H9 (cell line): ENCODE results near the gene DSCAM. TPM values are rescaled to one million over a fixed set of nuclear protein-coding genes. Genes with fewer than 3 reads are reported as not detected.

Experiments
- DNase-seq: peaks from one replicate; pipeline ENCODE4 v3.0.0-alpha.2; 2017
- H2AFZ ChIP-seq: one replicate; pipeline ENCODE4 v1.6.1; 2013; ENCODE audit warnings: mild to moderate bottlenecking, low read length, control low read depth, moderate library complexity
- H2AK5ac ChIP-seq: 2 replicates; pipeline ENCODE4 v1.6.1; 2013; ENCODE audit warnings: low read length, control low read depth, mixed read lengths; ENCODE audit not compliant: insufficient read length
- H2BK120ac ChIP-seq: one replicate; pipeline ENCODE4 v1.6.1; 2013; ENCODE audit warnings: low read depth, mild to moderate bottlenecking, low read length, control low read depth, inconsistent platforms; ENCODE audit not compliant: poor library complexity, severe bottlenecking
- H2BK12ac ChIP-seq: 2 replicates; pipeline ENCODE4 v1.6.1; 2013; ENCODE audit warnings: low read length, control low read depth, mixed read lengths, low read depth; ENCODE audit not compliant: insufficient read length
- H2BK15ac ChIP-seq: 2 replicates; pipeline ENCODE4 v1.6.1; 2013; ENCODE audit warnings: low read depth, low read length, control low read depth
- H2BK20ac ChIP-seq: one replicate; pipeline ENCODE4 v1.6.1; 2013; ENCODE audit warnings: low read depth, mild to moderate bottlenecking, low read length, control low read depth, inconsistent platforms; ENCODE audit not compliant: poor library complexity, severe bottlenecking
- H2BK5ac ChIP-seq: 2 replicates; pipeline ENCODE4 v1.6.1; 2013; ENCODE audit warnings: low read length, control low read depth, mixed read lengths; ENCODE audit not compliant: insufficient read length
- H3K14ac ChIP-seq: 2 replicates; pipeline ENCODE4 v1.6.1; 2013; ENCODE audit warnings: low read length, control low read depth; ENCODE audit not compliant: insufficient read depth
- H3K18ac ChIP-seq: 2 replicates; pipeline ENCODE4 v1.6.1; 2013; ENCODE audit warnings: low read depth, mild to moderate bottlenecking, mixed read lengths, low read length, control low read depth; ENCODE audit not compliant: insufficient read length
- H3K23ac ChIP-seq: 2 replicates; pipeline ENCODE4 v1.6.1; 2013; ENCODE audit warnings: low read length, control low read depth, mixed read lengths, low read depth; ENCODE audit not compliant: insufficient read length
- H3K23me2 ChIP-seq: 2 replicates; pipeline ENCODE4 v1.6.1; 2013; ENCODE audit warnings: low read depth, mild to moderate bottlenecking, mixed read lengths, low read length, control low read depth; ENCODE audit not compliant: insufficient read length, poor library complexity, severe bottlenecking
- H3K27ac ChIP-seq: 2 replicates; pipeline ENCODE4 v1.5.1; 2013; ENCODE audit warnings: low read length, control low read depth, mixed read lengths, low read depth; ENCODE audit not compliant: insufficient read length
- H3K27me3 ChIP-seq: 2 replicates; pipeline ENCODE4 v1.6.1; 2013; ENCODE audit warnings: low read length, control low read depth, inconsistent platforms; ENCODE audit not compliant: insufficient read depth
- H3K4ac ChIP-seq: 2 replicates; pipeline ENCODE4 v1.6.1; 2013; ENCODE audit warnings: low read depth, mild to moderate bottlenecking, control low read depth, inconsistent platforms, low read length, moderate library complexity
- H3K4me1 ChIP-seq: 2 replicates; pipeline ENCODE4 v1.6.1; 2013; ENCODE audit warnings: low read length, control low read depth, inconsistent platforms; ENCODE audit not compliant: insufficient read depth
- H3K4me2 ChIP-seq: 2 replicates; pipeline ENCODE4 v1.6.1; 2013; ENCODE audit warnings: low read length, control low read depth, mixed read lengths; ENCODE audit not compliant: insufficient read length, insufficient read depth
- H3K56ac ChIP-seq: 2 replicates; pipeline ENCODE4 v1.6.1; 2013; ENCODE audit warnings: low read depth, mild to moderate bottlenecking, mixed read lengths, low read length, control low read depth; ENCODE audit not compliant: insufficient read length
- H3K79me1 ChIP-seq: 2 replicates; pipeline ENCODE4 v1.6.1; 2013; ENCODE audit warnings: low read depth, mild to moderate bottlenecking, moderate library complexity, low read length, control low read depth, inconsistent platforms; ENCODE audit not compliant: insufficient read depth, poor library complexity, severe bottlenecking
- H3K79me2 ChIP-seq: 2 replicates; pipeline ENCODE4 v1.6.1; 2013; ENCODE audit warnings: low read length, control low read depth, inconsistent platforms; ENCODE audit not compliant: insufficient read depth
- H3K9ac ChIP-seq: 2 replicates; pipeline ENCODE4 v1.6.1; 2013; ENCODE audit warnings: low read length, control low read depth, mixed read lengths; ENCODE audit not compliant: insufficient read length; ENCODE audit errors: extremely low read depth
- H3K9me3 ChIP-seq: one replicate; pipeline ENCODE4 v1.6.1; 2013; ENCODE audit warnings: low read depth, low read length, inconsistent platforms; ENCODE audit not compliant: control insufficient read depth
- H3T11ph ChIP-seq: one replicate; pipeline ENCODE4 v1.6.1; 2013; ENCODE audit warnings: mild to moderate bottlenecking, low read length, control low read depth, inconsistent platforms
- H4K20me1 ChIP-seq: one replicate; pipeline ENCODE4 v1.6.1; 2013; ENCODE audit not compliant: control insufficient read depth, insufficient read length, insufficient read depth
- H4K5ac ChIP-seq: 2 replicates; pipeline ENCODE4 v1.6.1; 2013; ENCODE audit warnings: low read depth, mild to moderate bottlenecking, mixed read lengths, low read length, control low read depth; ENCODE audit not compliant: insufficient read length
- H4K8ac ChIP-seq: replicated peaks from 2 replicates; pipeline ENCODE4 v1.6.1; 2013; ENCODE audit warnings: low read length, control low read depth, mixed read lengths, low read depth; ENCODE audit not compliant: insufficient read length
- H4K91ac ChIP-seq: 2 replicates; pipeline ENCODE4 v1.6.1; 2013; ENCODE audit warnings: low read depth, mild to moderate bottlenecking, moderate library complexity, mixed read lengths, low read length, control low read depth; ENCODE audit not compliant: insufficient read length
- H3K27ac Mint-ChIP-seq, 3 experiments: 2 replicates in 2 of 3; 3 replicates in 1 of 3; pipeline ENCODE4 v1.8.0; 2020 to 2021; ENCODE audit warnings: mixed read lengths in 3 of 3, mild to moderate bottlenecking in 1 of 3, moderate library complexity in 1 of 3
- H3K27me3 Mint-ChIP-seq: 2 replicates; pipeline ENCODE4 v1.8.0; 2021; ENCODE audit warnings: low read depth, mild to moderate bottlenecking, moderate library complexity, mixed read lengths
- H3K36me3 Mint-ChIP-seq, 3 experiments: 2 replicates in 2 of 3; 3 replicates in 1 of 3; pipeline ENCODE4 v1.8.0; 2020 to 2021; ENCODE audit warnings: low read depth in 3 of 3, mixed read lengths in 3 of 3; ENCODE audit not compliant: insufficient read depth in 1 of 3
- H3K4me1 Mint-ChIP-seq, 2 experiments: 2 replicates each; pipeline ENCODE4 v1.8.0; 2020; ENCODE audit warnings: mixed read lengths in 2 of 2
- H3K4me3 Mint-ChIP-seq, 2 experiments: 2 replicates in 1 of 2; 3 replicates in 1 of 2; pipeline ENCODE4 v1.8.0; 2020 to 2021; ENCODE audit warnings: mild to moderate bottlenecking in 2 of 2, mixed read lengths in 2 of 2, moderate library complexity in 1 of 2
- H3K9me3 Mint-ChIP-seq, 2 experiments: 2 replicates in 1 of 2; 3 replicates in 1 of 2; pipeline ENCODE4 v1.8.0; 2020; ENCODE audit warnings: mild to moderate bottlenecking in 2 of 2, mixed read lengths in 2 of 2, moderate library complexity in 1 of 2
- WGBS: extraction: QIAGEN DNeasy Blood & Tissue Kit; methylation state at CpG from one replicate; pipeline ENCODE4 v1.1.7; 2013; ENCODE audit warnings: missing lambda C conversion rate, low lambda C conversion rate, mixed read lengths; ENCODE audit not compliant: insufficient read length; ENCODE audit errors: extremely low coverage; 5-methylcytosine and 5-hydroxymethylcytosine counted together
- total RNA-seq: library from RNA; stranded (reverse); gene quantifications from 2 replicates; pipeline ENCODE4 v1.2.1, GENCODE V29; 2021
- TF ChIP-seq, protein P1 (sequence below): fragments of 200-600 bp; sonication (generic); conservative IDR thresholded peaks from 3 replicates; pipeline ENCODE4 v1.8.0; 2021; ENCODE audit warnings: antibody characterized with exemption, mild to moderate bottlenecking

Gene DSCAM
- total RNA-seq, 1 experiment from 2014 or later = 0.17 TPM

DNA sequence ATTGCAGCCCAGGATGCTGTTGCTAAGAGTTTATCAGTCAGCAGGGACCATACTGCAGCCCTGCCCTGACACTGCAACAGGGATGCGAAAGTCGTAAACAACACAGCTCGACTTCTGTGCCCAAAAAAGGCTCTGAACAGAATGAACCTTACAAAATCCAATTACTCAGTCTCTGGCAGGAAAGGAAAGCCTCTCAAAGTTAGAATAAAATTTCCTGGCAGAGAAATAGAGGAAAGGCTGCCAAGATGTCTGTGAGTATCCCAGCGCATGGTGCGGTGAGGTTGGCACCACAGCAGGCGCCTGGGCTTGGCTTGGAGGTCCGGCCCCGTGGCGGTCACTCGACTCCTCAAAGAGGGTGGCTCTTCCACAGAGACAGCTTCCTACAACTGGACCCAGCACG, 794.0 kb downstream of the DSCAM start:
- Mint-ChIP-seq H3K4me3 (no peak overlapping the region), H3K4me1 (peaks cover 12 to 17% of the 10 kb centered on the region in 2 experiments), H3K9me3 (no peaks in the 10 kb centered on the region; a peak in 1 of 5 replicates), H3K36me3 (no peaks in the 10 kb centered on the region), H3K27ac (no peak overlapping the region), H3K27me3 (no peaks in the 10 kb centered on the region)
- no peaks in the 10 kb centered on the region for H3K79me2 ChIP-seq
- H4K8ac ChIP-seq = no peak overlapping the region
- H3K14ac ChIP-seq = no peak overlapping the region
- H2BK20ac ChIP-seq = no peak overlapping the region
- H3K23me2 ChIP-seq = no peaks in the 10 kb centered on the region
- H3K4ac ChIP-seq = no peak overlapping the region
- no peak overlapping the region for H3T11ph ChIP-seq
- H2AFZ ChIP-seq = no peak overlapping the region
- no peak overlapping the region for H2AK5ac ChIP-seq
- no peaks in the 10 kb centered on the region for H3K9me3 ChIP-seq
- H2BK120ac ChIP-seq = no peak overlapping the region
- no peak overlapping the region for H3K27ac ChIP-seq
- no peaks in the 10 kb centered on the region for H3K27me3 ChIP-seq
- H4K20me1 ChIP-seq = no peaks in the 10 kb centered on the region
- H3K56ac ChIP-seq = no peak overlapping the region
- no peak overlapping the region for H3K4me2 ChIP-seq
- H3K4me1 ChIP-seq = no peaks in the 10 kb centered on the region
- no CpG with 5 or more reads among the region's 11 CpGs for WGBS
- H3K23ac ChIP-seq = no peak overlapping the region
- H2BK5ac ChIP-seq = no peak overlapping the region
- H4K91ac ChIP-seq = no peak overlapping the region
- no peak overlapping the region for H2BK12ac ChIP-seq
- TF ChIP-seq, protein P1, sequence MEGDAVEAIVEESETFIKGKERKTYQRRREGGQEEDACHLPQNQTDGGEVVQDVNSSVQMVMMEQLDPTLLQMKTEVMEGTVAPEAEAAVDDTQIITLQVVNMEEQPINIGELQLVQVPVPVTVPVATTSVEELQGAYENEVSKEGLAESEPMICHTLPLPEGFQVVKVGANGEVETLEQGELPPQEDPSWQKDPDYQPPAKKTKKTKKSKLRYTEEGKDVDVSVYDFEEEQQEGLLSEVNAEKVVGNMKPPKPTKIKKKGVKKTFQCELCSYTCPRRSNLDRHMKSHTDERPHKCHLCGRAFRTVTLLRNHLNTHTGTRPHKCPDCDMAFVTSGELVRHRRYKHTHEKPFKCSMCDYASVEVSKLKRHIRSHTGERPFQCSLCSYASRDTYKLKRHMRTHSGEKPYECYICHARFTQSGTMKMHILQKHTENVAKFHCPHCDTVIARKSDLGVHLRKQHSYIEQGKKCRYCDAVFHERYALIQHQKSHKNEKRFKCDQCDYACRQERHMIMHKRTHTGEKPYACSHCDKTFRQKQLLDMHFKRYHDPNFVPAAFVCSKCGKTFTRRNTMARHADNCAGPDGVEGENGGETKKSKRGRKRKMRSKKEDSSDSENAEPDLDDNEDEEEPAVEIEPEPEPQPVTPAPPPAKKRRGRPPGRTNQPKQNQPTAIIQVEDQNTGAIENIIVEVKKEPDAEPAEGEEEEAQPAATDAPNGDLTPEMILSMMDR = no peak
- DNase-seq = no peak
- no peaks in the 10 kb centered on the region for H3K79me1 ChIP-seq
- no peak overlapping the region for H3K9ac ChIP-seq
- H2BK15ac ChIP-seq = no peak overlapping the region
- no peak overlapping the region for H3K18ac ChIP-seq
- no peak overlapping the region for H4K5ac ChIP-seq
